IMR-90 (cell line): Measurements from ENCODE around the gene SLC4A2. TPM values are rescaled to one million over a fixed set of nuclear protein-coding genes. Genes with fewer than 3 reads are reported as not detected.

Experiments used
- ATAC-seq: fragments of 200-7000 bp; cut with Tn5 transposase; 2 replicates; pipeline ENCODE4 v1.9.1; 2020; ENCODE audit warnings: low read depth, mild to moderate bottlenecking, moderate library complexity
- BruUV-seq: library from RNA; stranded (reverse); fragments of 400-500 nt; replicated peaks from 2 replicates; lab custom pipeline; 2021; lab: Mats Ljungman, UMichigan
- CTCF ChIA-PET: fragments of 300-600 bp; formaldehyde crosslinking; extraction: SDS; loops from one replicate; lab custom pipeline; 2021; ENCODE audit warnings: antibody characterized with exemption; lab: Yijun Ruan, JAX
- POLR2A ChIA-PET: fragments of 300-600 bp; sonication (Branson Sonifier 250); formaldehyde crosslinking; loops from one replicate; lab custom pipeline; 2022; ENCODE audit warnings: antibody characterized with exemption; ENCODE audit not compliant: unreplicated experiment; lab: Charles Lee
- DNase-seq: peaks from one replicate; pipeline ENCODE4 v3.0.0; 2013
- H2AFZ ChIP-seq: replicated peaks from 2 replicates; pipeline ENCODE3; 2013; ENCODE audit warnings: low read length, mild to moderate bottlenecking; ENCODE audit not compliant: poor library complexity
- H2AK5ac ChIP-seq: 2 replicates; pipeline ENCODE4 v1.6.1; 2013; ENCODE audit warnings: low read depth, low read length, inconsistent platforms
- H2AK9ac ChIP-seq: replicated peaks from 2 replicates; pipeline ENCODE3; 2013; ENCODE audit warnings: mild to moderate bottlenecking, low read depth, low read length, moderate library complexity; ENCODE audit not compliant: poor library complexity
- H2BK120ac ChIP-seq: 2 replicates; pipeline ENCODE4 v1.6.1; 2013; ENCODE audit warnings: low read depth, low read length, inconsistent platforms
- H2BK15ac ChIP-seq: 3 replicates; pipeline ENCODE4 v1.6.1; 2013; ENCODE audit warnings: low read depth, low read length, inconsistent platforms
- H2BK20ac ChIP-seq: 2 replicates; pipeline ENCODE4 v1.6.1; 2013; ENCODE audit warnings: low read depth, mild to moderate bottlenecking, inconsistent platforms, low read length, moderate library complexity
- H2BK5ac ChIP-seq: 2 replicates; pipeline ENCODE4 v1.6.1; 2013; ENCODE audit warnings: mild to moderate bottlenecking, low read depth, low read length, inconsistent platforms; ENCODE audit not compliant: poor library complexity, severe bottlenecking
- H3K14ac ChIP-seq: replicated peaks from 2 replicates; pipeline ENCODE4 v1.6.1; 2013; ENCODE audit warnings: low read depth, low read length, inconsistent platforms
- H3K18ac ChIP-seq: 2 replicates; pipeline ENCODE4 v1.6.1; 2013; ENCODE audit warnings: low read depth, low read length, control low read depth
- H3K23ac ChIP-seq: 2 replicates; pipeline ENCODE4 v1.6.1; 2013; ENCODE audit warnings: low read depth, low read length, inconsistent platforms
- H3K27ac ChIP-seq: 2 replicates; pipeline ENCODE4 v1.5.1; 2013; ENCODE audit warnings: mild to moderate bottlenecking, control low read depth, low read length; ENCODE audit not compliant: insufficient read depth
- H3K27me3 ChIP-seq: 2 replicates; pipeline ENCODE4 v1.6.1; 2013; ENCODE audit warnings: low read length; ENCODE audit not compliant: control insufficient read depth, insufficient read depth
- H3K36me3 ChIP-seq: 2 replicates; pipeline ENCODE4 v1.6.1; 2013; ENCODE audit warnings: low read length, mixed read lengths; ENCODE audit not compliant: control insufficient read depth, insufficient read depth
- H3K4ac ChIP-seq: 2 replicates; pipeline ENCODE4 v1.6.1; 2013; ENCODE audit warnings: low read depth, low read length, inconsistent platforms
- H3K4me1 ChIP-seq: 2 replicates; pipeline ENCODE4 v1.6.1; 2013; ENCODE audit warnings: low read length, mixed read lengths; ENCODE audit not compliant: control insufficient read depth, insufficient read depth
- H3K4me2 ChIP-seq: 2 replicates; pipeline ENCODE4 v1.6.1; 2013; ENCODE audit warnings: low read depth, mild to moderate bottlenecking, control low read depth, low read length, moderate library complexity
- H3K4me3 ChIP-seq: 2 replicates; pipeline ENCODE4 v1.5.1; 2013; ENCODE audit warnings: low read depth, mild to moderate bottlenecking, control low read depth, low read length, moderate library complexity; ENCODE audit not compliant: insufficient read depth
- H3K56ac ChIP-seq: 2 replicates; pipeline ENCODE4 v1.6.1; 2013; ENCODE audit warnings: low read length, inconsistent platforms; ENCODE audit not compliant: insufficient read depth; ENCODE audit errors: extremely low read depth
- H3K79me1 ChIP-seq, 2 experiments: 2 replicates each; pipeline ENCODE4 v1.6.1; 2013; ENCODE audit warnings: low read length in 2 of 2, inconsistent platforms in 1 of 2, low read depth in 1 of 2
- H3K9ac ChIP-seq: 2 replicates; pipeline ENCODE4 v1.6.1; 2013; ENCODE audit warnings: low read depth, low read length, control low read depth
- H3K9me1 ChIP-seq: 2 replicates; pipeline ENCODE4 v1.6.1; 2013; ENCODE audit warnings: low read length, inconsistent platforms; ENCODE audit not compliant: insufficient read depth
- H3K9me3 ChIP-seq: 2 replicates; pipeline ENCODE4 v1.6.1; 2013; ENCODE audit warnings: low read length; ENCODE audit not compliant: control insufficient read depth, insufficient read depth
- H4K20me1 ChIP-seq: 2 replicates; pipeline ENCODE4 v1.6.1; 2013; ENCODE audit warnings: low read length, inconsistent platforms; ENCODE audit not compliant: insufficient read depth
- H4K5ac ChIP-seq: 2 replicates; pipeline ENCODE4 v1.6.1; 2013; ENCODE audit warnings: mild to moderate bottlenecking, low read depth, low read length, control low read depth
- H4K8ac ChIP-seq, 2 experiments: 2 replicates each; pipeline ENCODE4 v1.6.1; 2013; ENCODE audit warnings: low read depth in 2 of 2, low read length in 2 of 2, control low read depth in 1 of 2, inconsistent platforms in 1 of 2
- H4K91ac ChIP-seq: 2 replicates; pipeline ENCODE4 v1.6.1; 2013; ENCODE audit warnings: low read depth, low read length, inconsistent platforms; ENCODE audit not compliant: insufficient read depth
- BHLHE40 ChIP-seq: fragments of 150-350 bp; IDR thresholded peaks from 2 replicates; pipeline ENCODE4 v1.6.1; 2016; ENCODE audit warnings: mild to moderate bottlenecking, low read depth, low read length
- CEBPB ChIP-seq: IDR thresholded peaks from 2 replicates; pipeline ENCODE4 v1.6.1; 2012; ENCODE audit warnings: low read depth, low read length, improper control_type of control experiment
- CHD1 ChIP-seq: IDR thresholded peaks from 2 replicates; pipeline ENCODE4 v1.6.1; 2012; ENCODE audit warnings: low read depth, low read length, improper control_type of control experiment
- CTCF ChIP-seq: conservative IDR thresholded peaks from 2 replicates; pipeline ENCODE4 v1.5.1; 2012; ENCODE audit warnings: mild to moderate bottlenecking, low read depth, low read length, improper control_type of control experiment
- FOS ChIP-seq: fragments of 150-350 bp; IDR thresholded peaks from 2 replicates; pipeline ENCODE4 v1.6.1; 2016; ENCODE audit warnings: low read depth, low read length
- MAZ ChIP-seq: IDR thresholded peaks from 2 replicates; pipeline ENCODE4 v1.6.1; 2012; ENCODE audit warnings: low read depth, mild to moderate bottlenecking, low read length, improper control_type of control experiment, moderate library complexity, borderline replicate concordance
- MXI1 ChIP-seq: IDR thresholded peaks from 2 replicates; pipeline ENCODE4 v1.6.1; 2012; ENCODE audit warnings: low read depth, mild to moderate bottlenecking, low read length, moderate library complexity, borderline replicate concordance
- NFE2L2 ChIP-seq: fragments of 150-350 bp; IDR thresholded peaks from 2 replicates; pipeline ENCODE4 v1.6.1; 2016; ENCODE audit warnings: low read depth, mild to moderate bottlenecking, low read length
- POLR2A ChIP-seq: IDR thresholded peaks from 2 replicates; pipeline ENCODE4 v1.6.1; 2012; ENCODE audit warnings: mild to moderate bottlenecking, low read depth, low read length
- RAD21 ChIP-seq: IDR thresholded peaks from 2 replicates; pipeline ENCODE4 v1.6.1; 2012; ENCODE audit warnings: low read length, improper control_type of control experiment
- RFX5 ChIP-seq: IDR thresholded peaks from 2 replicates; pipeline ENCODE4 v1.8.0; 2012; ENCODE audit warnings: low read depth, mild to moderate bottlenecking, low read length, moderate library complexity
- SMC3 ChIP-seq: fragments of 150-350 bp; IDR thresholded peaks from 2 replicates; pipeline ENCODE4 v1.6.1; 2016; ENCODE audit warnings: low read depth, mild to moderate bottlenecking, antibody characterized with exemption, low read length, moderate library complexity
- WGBS, 2 experiments: methylation state at CpG; one replicate each; pipeline versions ENCODE4 v1.1.5 to v1.1.7; 2013; ENCODE audit warnings: missing lambda C conversion rate in 2 of 2; ENCODE audit not compliant: insufficient read length in 1 of 2; ENCODE audit errors: extremely low coverage in 2 of 2; 5-methylcytosine and 5-hydroxymethylcytosine counted together
- dilution Hi-C: fragments of 300-500 bp; cut with HindIII; formaldehyde crosslinking; loops from one replicate; pipeline ENCODE4 v1.14.3; 2018; ENCODE audit warnings: low sequenced_read_pairs; ENCODE audit not compliant: unreplicated experiment
- in situ Hi-C: fragments of 300-500 bp; cut with MboI; formaldehyde crosslinking; loops from 3 replicates; pipeline ENCODE4 v1.14.3; 2019; ENCODE audit warnings: low sequenced_read_pairs, inconsistent platforms, mixed read lengths
- intact Hi-C: fragments of 100-400 bp; cut with micrococcal nuclease; formaldehyde crosslinking; loops from 2 replicates; pipeline ENCODE4 v1.10.0; 2022
- polyA plus RNA-seq, 3 experiments: library from polyadenylated mRNA; depleted of rRNA; stranded (reverse); fragments of >200 nt; gene quantifications; 2 replicates each; pipeline ENCODE4 v1.2.3, GENCODE V29; 2012; ENCODE audit warnings: low replicate concordance in 1 of 3
- total RNA-seq: library from RNA; depleted of rRNA; stranded (reverse); fragments of >200 nt; gene quantifications from 2 replicates; pipeline ENCODE4 v1.2.3, GENCODE V29; 2012
- TF ChIP-seq, protein P1 (sequence below): fragments of 150-350 bp; IDR thresholded peaks from 2 replicates; pipeline ENCODE4 v1.6.1; 2017; ENCODE audit warnings: mild to moderate bottlenecking, antibody characterized with exemption, low read length, low read depth
- TF ChIP-seq, protein P2 (sequence below): fragments of 150-350 bp; IDR thresholded peaks from 2 replicates; pipeline ENCODE4 v1.6.1; 2016; ENCODE audit warnings: low read depth, mild to moderate bottlenecking, low read length, moderate library complexity, borderline replicate concordance

Gene SLC4A2
- total and polyA plus RNA-seq, 2 of the 4 experiments (the other 2 are of a cell fraction): 29.6 to 91.0 TPM

DNA sequence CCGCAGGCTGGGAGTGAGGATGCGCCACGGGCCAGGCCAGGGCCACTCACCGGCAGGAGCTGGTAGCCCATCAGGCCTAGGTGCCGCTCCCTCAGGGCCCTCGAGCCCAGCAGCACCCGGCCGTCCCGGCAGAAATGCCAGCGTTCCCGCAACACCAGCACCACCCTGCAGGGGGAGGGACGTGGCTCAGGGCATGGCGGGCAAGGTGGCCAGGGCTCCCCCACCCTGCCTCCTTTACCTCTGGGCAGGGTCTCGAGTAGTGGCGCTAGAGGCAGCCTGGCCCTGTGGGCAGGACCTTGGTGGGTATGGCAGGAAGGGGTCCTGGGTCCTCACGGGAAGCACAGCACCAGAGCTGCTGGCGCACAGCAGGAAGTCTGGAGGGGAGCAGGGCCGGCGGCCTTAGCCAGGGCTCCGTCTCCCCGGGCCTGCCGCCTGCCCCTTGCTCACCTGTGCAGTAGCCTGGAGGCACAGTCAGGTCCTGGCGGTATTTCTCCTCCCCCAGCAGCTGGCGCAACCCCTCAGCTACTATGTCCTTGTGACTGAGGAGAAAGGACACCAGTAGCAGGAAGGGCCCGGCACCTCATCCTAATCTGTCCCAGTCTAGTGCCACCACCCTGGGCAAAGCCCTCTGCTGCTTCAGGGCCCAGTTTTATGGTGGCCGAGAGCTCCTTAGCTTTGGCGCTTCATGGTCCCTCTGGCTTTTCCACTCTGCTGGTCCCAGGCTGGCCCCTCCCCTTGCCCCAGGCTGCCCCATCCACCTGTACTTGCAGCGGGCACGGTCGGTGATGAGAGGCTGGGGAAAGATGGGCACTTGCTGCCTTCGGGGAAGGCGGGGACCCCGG lies 17.7 kb downstream of the SLC4A2 start:
- Histone ChIP-seq H3K4me3 (no peak overlapping the region), H4K5ac (no peak overlapping the region), H2BK120ac (no peak overlapping the region), H4K91ac (no peak overlapping the region), H2AFZ (peak overlapping the region; percentile 8), H3K9me3 (no peaks in the 10 kb centered on the region), H3K4me2 (no peak overlapping the region), H3K27me3 (no peaks in the 10 kb centered on the region), H3K56ac (no peak overlapping the region), H2BK5ac (no peak overlapping the region), H2BK20ac (no peak overlapping the region), H3K27ac (no peak overlapping the region), H3K4me1 (peaks cover 16% of the 10 kb centered on the region), H4K8ac (no peak overlapping the region; a peak in 1 of 4 replicates), H3K9me1 (no peaks in the 10 kb centered on the region), H3K23ac (no peak overlapping the region), H3K9ac (no peak overlapping the region), H3K4ac (no peak overlapping the region), H3K18ac (no peak overlapping the region), H3K14ac (no peak overlapping the region), H4K20me1 (peaks cover 22% of the 10 kb centered on the region), H2AK9ac (peak overlapping the region; percentile 56), H3K79me1 (peaks cover 13 to 64% of the 10 kb centered on the region in 2 experiments; a peak in 3 of 4 replicates), H2AK5ac (no peak overlapping the region), H2BK15ac (no peak overlapping the region), H3K36me3 (peaks cover 51% of the 10 kb centered on the region)
- DNase-seq (no peak), ATAC-seq (no peak)
- ChIA-PET CTCF (no interaction called here), POLR2A (interaction anchor here (0.5 to 0.6 kb wide), 2 partner anchors 16 to 212 kb away, joined by 4 to 5 read pairs; no protein-coding TSS in a partner anchor)
- dilution Hi-C loops (no loop called here), intact Hi-C loops (no loop called here), in situ Hi-C loops (no loop called here)
- TSS peak; percentile 62 for BruUV-seq
- WGBS, 2 experiments: 100% methylated on average over 3 of the region's 33 CpGs; no CpG with 5 or more reads in 1 of the 2 experiments
- TF ChIP-seq FOS (no peak), MXI1 (no peak), NFE2L2 (no peak), CHD1 (no peak), RAD21 (0 out of 2 replicates have a peak, but pooled peaks have one; percentile 21), CTCF (peak; percentile 31; the same call in 1 of the 2 replicates), MAZ (no peak), CEBPB (no peak), BHLHE40 (no peak), POLR2A (no peak; the same call in 1 of the 2 replicates), RFX5 (no peak), SMC3 (peak; percentile 29; the same call in 1 of the 2 replicates)
- TF ChIP-seq, protein P1, sequence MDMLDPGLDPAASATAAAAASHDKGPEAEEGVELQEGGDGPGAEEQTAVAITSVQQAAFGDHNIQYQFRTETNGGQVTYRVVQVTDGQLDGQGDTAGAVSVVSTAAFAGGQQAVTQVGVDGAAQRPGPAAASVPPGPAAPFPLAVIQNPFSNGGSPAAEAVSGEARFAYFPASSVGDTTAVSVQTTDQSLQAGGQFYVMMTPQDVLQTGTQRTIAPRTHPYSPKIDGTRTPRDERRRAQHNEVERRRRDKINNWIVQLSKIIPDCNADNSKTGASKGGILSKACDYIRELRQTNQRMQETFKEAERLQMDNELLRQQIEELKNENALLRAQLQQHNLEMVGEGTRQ: no peak
- TF ChIP-seq, protein P2, sequence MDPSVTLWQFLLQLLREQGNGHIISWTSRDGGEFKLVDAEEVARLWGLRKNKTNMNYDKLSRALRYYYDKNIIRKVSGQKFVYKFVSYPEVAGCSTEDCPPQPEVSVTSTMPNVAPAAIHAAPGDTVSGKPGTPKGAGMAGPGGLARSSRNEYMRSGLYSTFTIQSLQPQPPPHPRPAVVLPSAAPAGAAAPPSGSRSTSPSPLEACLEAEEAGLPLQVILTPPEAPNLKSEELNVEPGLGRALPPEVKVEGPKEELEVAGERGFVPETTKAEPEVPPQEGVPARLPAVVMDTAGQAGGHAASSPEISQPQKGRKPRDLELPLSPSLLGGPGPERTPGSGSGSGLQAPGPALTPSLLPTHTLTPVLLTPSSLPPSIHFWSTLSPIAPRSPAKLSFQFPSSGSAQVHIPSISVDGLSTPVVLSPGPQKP: no peak
